Measurements from ENCODE around the gene ATP6V1G3. TPM values are rescaled to one million over a fixed set of nuclear protein-coding genes. Genes with fewer than 3 reads are reported as not detected.

The ATP6V1G3 gene
- total and polyA plus RNA-seq, 2 of the 4 experiments (the other 2 are of a cell fraction): not detected

DNA sequence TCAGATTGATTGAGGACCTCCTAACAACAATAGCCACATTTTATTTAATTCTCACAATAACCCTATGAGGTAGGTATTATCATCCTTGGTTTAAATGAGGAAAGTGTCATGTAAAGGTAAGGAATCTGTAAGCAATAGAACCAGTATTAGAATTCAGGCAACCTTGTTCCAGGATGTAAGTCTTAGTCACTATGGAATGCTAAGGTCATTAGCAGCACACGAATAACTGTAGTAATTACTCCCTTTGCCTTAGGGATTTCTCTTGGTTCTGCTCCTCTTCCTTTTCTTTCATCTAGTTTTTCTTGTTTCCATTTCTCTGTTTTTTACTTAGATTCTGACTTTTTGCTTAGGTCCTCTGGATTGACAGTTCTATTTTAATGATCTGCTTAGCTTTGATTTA is 23.1 kb upstream of the ATP6V1G3 start:
- Histone ChIP-seq H3K4me3 (ENCODE audit: insufficient read depth, low read depth, low read length) (no peak overlapping the region), H3K4me1 (ENCODE audit: control insufficient read depth, insufficient read depth, low read length) (no peaks in the 10 kb centered on the region), H3K9me1 (ENCODE audit: insufficient read depth, low read length) (no peaks in the 10 kb centered on the region), H4K20me1 (ENCODE audit: insufficient read depth, low read length) (no peaks in the 10 kb centered on the region), H4K91ac (ENCODE audit: insufficient read depth, low read depth, low read length) (no peak overlapping the region), H2BK20ac (ENCODE audit: low read depth, low read length) (no peak overlapping the region), H3K14ac (replicated peaks; ENCODE audit: low read depth, low read length) (no peak overlapping the region), H3K56ac (ENCODE audit: extremely low read depth, insufficient read depth, low read length) (no peak overlapping the region), H2AK5ac (ENCODE audit: low read depth, low read length) (no peak overlapping the region), H4K5ac (ENCODE audit: low read depth, low read length) (no peak overlapping the region), H3K9me3 (ENCODE audit: control insufficient read depth, insufficient read depth, low read length) (no peaks in the 10 kb centered on the region), H3K18ac (ENCODE audit: low read depth, low read length) (no peak overlapping the region), H2BK5ac (ENCODE audit: low read depth, low read length, poor library complexity, severe bottlenecking) (no peak overlapping the region), H3K4ac (ENCODE audit: low read depth, low read length) (no peak overlapping the region), H2BK15ac (ENCODE audit: low read depth, low read length) (no peak overlapping the region), H3K4me2 (ENCODE audit: low read depth, low read length) (no peak overlapping the region), H3K23ac (ENCODE audit: low read depth, low read length) (no peak overlapping the region), H3K27ac (ENCODE audit: insufficient read depth, low read length) (no peak overlapping the region), H2BK120ac (ENCODE audit: low read depth, low read length) (no peak overlapping the region), H3K36me3 (ENCODE audit: control insufficient read depth, insufficient read depth, low read length) (no peaks in the 10 kb centered on the region), H2AFZ (replicated peaks; ENCODE audit: low read length, poor library complexity) (no peak overlapping the region), H3K9ac (ENCODE audit: low read depth, low read length) (no peak overlapping the region), H3K27me3 (ENCODE audit: control insufficient read depth, insufficient read depth, low read length) (no peaks in the 10 kb centered on the region), H2AK9ac (replicated peaks; ENCODE audit: low read depth, low read length, poor library complexity) (no peak overlapping the region), H3K79me1 (ENCODE audit: low read depth in 1 of 2, low read length in 2 of 2) (no peaks in the 10 kb centered on the region), H4K8ac (ENCODE audit: low read depth in 2 of 2, low read length in 2 of 2) (no peak overlapping the region)
- DNase-seq (peak; percentile 1), ATAC-seq (ENCODE audit: low read depth) (no peak)
- POLR2A ChIA-PET (ENCODE audit: unreplicated experiment): no interaction called here
- intact Hi-C loops (cut with micrococcal nuclease) (no loop called here), dilution Hi-C loops (cut with HindIII; ENCODE audit: low sequenced_read_pairs, unreplicated experiment) (no loop called here), in situ Hi-C loops (cut with MboI; ENCODE audit: low sequenced_read_pairs) (no loop called here)
- WGBS, 2 experiments (ENCODE audit: extremely low coverage in 2 of 2, insufficient read length in 1 of 2): no CpG with 5 or more reads among the region's 1 CpG
- no TSS peak for BruUV-seq (replicated peaks)
- TF ChIP-seq, protein P1, sequence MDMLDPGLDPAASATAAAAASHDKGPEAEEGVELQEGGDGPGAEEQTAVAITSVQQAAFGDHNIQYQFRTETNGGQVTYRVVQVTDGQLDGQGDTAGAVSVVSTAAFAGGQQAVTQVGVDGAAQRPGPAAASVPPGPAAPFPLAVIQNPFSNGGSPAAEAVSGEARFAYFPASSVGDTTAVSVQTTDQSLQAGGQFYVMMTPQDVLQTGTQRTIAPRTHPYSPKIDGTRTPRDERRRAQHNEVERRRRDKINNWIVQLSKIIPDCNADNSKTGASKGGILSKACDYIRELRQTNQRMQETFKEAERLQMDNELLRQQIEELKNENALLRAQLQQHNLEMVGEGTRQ (IDR thresholded peaks at IDR 0.05; ENCODE audit: low read depth, low read length): no peak
- TF ChIP-seq RAD21 (IDR thresholded peaks at IDR 0.05; ENCODE audit: low read length): no peak
- TF ChIP-seq SMC3 (IDR thresholded peaks at IDR 0.05; ENCODE audit: low read depth, low read length): no peak
- no peak for TF ChIP-seq NFE2L2 (IDR thresholded peaks at IDR 0.05; ENCODE audit: low read depth, low read length)
- CTCF ChIA-PET: interaction anchor here (0.6 kb wide), 1 partner anchor 9 kb away, joined by 3 read pairs; no protein-coding TSS in a partner anchor

All from IMR-90 (cell line).